GM19452 (cell line): Measurements from ENCODE around the gene CASR.

ENCODE experiments used
- ATAC-seq: cut with Tn5 transposase; IDR thresholded peaks from one replicate; pipeline ENCODE4 v1.9.1; 2021; ENCODE audit not compliant: unreplicated experiment

Gene CASR

DNA sequence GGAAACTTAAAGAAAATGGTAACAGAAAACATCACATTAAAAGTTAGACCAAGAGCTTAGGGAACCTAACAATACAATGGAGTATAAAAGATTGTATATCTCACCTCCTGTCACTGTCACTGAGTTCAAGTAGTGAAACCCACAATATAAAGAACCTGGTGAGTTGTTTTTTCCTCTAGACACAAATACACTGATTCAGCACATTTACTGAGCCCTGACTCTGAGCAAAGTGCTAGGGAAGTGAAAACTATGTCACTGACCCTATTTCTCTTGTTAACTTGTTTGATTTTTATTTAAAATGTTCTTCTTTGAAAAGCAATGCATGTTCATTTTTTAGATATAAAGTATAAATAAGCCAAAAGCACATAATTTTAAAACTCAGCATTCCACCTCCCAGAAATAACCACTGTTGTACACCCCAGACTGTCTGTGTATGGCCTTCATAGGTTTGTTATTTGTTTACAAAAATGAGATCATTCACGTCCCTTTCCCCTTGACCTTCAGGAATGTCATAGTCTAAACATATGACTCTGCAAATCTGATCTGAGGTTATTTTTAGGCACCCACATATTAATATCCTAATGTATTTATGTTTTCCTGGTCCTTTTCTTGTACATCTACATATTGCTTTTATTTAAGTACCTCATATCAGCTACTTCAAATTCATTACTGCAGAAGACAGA lies 72.4 kb downstream of the CASR start:
- ATAC-seq = peak; percentile 60

DNA sequence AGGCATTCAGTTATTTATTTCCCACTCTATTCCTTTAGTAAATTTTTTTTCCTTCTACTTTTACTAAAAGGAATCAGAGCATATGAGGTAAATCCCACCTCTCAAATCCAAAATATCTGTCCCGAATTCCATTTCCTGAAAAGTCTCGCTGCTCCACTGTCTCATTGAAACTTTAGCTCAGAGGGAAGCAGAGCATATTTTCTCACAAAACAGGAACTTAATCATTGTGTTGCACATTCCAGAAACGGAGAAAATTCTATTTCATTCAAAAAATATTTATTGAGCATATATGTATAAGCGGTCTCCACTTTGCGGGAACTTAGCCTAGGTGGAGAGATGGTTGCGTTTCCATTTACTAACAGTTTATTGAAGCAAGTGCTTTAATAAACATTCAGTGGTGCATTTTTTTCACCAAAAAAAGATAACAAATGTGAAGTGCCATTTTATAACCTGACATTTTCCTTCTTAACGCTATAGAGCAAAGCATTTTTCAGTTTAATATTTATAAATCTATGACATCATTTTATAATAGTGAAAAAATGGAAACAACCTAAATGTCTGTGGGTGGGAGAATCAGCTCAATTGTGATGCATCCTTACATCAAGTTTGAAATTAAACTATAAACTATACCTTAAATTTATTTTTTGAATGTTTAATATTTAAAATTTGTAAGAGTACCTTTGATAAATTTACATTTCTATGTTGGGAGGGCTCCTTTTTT lies 74.3 kb downstream of the CASR start:
- ATAC-seq = no peak

DNA sequence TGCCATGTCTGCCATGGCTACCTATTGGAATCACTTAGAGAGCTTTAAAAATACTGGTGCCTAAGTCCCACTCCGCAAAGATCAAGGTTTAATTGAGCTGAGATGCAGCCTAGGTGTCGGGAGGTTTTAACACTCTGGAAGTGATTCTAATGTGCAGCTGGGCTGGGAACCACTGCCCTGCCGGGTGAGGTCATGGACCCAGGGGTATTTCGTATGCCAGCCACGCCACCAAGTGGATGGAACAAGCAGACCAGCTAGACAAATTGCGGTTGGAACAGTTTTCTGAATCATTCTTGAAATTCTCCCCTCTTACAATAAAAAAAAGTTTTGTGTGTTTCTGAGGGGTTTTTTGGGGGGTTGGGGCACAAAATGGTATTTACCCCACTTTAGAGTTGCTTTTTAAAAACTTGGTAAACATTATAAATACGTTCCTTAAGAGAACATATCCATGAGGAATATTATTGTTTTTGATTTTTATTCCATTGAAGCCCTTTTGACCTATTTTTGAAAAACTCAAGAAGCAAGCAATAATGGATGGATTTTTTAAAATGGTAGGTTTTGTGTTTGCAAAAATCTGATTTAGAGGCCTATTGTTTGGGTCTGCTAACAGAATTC lies 75.4 kb downstream of the CASR start:
- ATAC-seq = peak; percentile 83

DNA sequence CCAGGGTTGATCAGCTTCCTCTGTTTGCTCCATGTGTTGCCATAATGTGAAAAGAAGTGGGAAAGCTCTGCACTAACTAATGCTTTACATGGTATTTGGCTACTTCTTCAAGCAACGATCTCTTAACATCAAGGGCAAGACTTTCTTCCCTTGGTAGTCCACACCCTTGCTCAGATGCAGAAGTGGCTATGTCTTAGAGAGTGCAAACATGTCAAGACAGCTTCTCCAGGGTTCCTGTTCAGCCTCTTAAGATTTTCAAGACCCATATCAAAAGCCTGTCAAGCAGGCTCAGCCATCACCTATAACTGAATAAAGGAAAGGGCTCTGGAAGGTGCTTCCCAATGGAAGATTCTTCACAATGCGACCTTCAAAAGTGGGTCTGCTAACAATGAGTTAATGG lies 76.7 kb downstream of the CASR start:
- no peak for ATAC-seq

DNA sequence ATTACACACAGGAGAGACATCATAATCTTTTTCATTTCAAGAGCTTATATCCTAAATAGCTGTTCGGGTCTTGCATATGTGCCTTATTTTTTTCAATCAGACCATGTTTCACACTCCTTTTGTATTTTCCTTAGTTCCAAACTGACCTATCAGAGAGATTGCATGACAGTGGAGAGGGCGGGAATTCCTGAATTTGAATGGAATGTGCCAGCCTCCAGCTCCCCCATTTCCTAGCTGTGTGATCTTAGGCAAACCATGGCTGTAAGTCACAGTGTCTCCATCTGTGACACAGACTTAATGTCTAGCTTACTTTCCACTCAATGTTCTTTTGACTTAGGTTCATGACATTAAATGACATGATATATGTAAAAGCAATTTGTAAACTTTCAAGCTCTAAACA lies 79.6 kb downstream of the CASR start:
- ATAC-seq = no peak

DNA sequence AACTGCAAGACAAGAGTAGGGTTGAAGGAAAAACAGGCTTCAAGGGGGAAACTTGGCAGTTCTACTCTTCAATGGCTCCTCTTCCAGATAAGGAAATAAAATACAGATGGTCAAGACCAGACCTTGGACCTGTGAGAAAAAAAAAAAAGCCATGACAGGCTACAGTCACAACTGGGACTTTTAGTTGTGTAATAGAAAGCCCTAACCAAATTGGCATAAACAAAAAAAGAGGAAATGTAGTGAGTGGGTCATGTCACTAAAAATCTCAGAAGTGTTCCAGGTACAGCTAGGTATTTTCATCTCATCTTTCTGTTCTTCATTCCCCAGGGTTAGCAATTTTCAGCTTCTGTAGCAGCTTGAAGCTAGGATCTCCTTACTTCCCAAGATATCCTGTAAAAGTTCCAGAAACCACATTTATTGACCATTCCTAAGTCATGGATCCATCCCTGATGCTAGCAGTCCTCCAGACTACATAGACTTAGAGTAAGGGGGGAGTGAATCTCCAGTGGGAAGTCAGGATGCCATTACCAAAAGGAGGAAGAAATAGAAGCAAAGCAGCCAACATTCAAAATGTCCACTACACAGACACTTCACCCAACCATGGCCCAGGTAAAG lies 80.6 kb downstream of the CASR start:
- ATAC-seq = no peak

DNA sequence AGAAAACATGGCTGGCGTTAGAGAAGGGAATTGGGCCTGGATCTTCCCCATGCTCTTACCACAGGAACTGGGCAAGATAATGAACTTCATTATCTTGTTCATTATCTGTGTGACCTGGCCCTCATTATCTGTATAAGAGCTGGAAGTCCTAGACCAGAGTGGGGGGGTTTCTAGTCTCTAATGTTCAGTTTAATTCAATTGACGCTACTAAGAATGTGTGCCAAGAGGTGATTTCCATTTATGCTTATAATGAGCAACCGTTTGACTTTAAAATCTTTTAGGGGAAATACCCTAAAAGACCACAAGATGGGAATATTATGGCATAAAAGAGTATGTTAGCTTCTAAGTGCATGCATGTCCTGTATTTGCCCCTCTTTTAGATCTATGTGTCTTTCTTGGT lies 82.5 kb downstream of the CASR start:
- no peak for ATAC-seq

DNA sequence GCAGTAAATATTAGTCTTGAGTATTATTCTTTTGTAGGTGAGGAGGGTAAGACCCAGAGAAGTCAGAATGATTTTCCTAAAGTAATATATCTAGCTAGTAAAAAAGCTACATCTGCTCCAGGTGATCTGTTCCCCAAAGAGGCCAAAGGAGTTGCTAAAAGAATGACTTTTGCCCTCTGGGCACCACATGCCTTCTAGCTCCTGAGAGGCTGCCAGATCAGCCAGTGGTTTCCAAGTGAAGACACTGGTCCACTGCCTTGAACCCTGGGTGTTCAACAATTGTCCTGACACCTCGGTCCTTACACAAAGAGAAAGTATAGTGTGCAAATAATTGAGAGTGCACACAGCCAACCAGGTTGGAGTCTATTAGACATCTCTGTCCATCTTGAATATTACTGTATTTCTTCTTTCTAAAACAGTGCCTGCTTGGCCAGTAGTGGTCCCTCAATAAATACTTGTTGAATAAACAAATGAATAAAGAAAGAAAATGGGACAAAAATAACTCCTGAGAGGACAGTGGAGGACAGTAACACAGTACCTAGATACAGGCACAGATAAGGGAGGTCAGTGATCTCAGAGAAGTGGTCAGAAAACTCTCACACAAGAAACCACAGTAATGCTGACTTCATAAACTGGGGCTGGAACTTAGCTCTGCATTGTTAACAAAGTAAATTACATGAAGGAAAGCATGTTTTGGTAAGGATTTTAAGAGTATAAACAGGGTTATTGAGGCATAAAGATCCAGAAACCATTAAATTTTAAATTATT lies 85.0 kb downstream of the CASR start:
- no peak for ATAC-seq

DNA sequence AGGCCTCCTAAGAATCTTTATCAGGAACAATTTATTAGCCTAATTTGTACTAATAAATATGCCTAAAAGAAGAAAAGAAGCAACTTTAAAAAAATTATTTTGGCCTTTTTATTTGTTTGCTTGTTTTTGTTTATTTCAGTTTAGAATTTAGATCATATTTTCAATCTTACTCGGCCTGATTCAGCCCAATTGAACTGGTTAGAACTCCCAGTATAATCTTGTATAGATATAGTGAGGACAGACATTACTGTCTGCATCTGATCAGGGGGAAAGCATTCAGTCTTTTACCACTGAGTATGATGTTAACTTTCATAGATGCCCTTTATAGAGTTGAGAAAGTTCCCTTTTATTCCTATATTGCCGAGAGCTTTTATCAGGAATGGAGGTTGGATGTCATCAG lies 85.6 kb downstream of the CASR start:
- no peak for ATAC-seq

DNA sequence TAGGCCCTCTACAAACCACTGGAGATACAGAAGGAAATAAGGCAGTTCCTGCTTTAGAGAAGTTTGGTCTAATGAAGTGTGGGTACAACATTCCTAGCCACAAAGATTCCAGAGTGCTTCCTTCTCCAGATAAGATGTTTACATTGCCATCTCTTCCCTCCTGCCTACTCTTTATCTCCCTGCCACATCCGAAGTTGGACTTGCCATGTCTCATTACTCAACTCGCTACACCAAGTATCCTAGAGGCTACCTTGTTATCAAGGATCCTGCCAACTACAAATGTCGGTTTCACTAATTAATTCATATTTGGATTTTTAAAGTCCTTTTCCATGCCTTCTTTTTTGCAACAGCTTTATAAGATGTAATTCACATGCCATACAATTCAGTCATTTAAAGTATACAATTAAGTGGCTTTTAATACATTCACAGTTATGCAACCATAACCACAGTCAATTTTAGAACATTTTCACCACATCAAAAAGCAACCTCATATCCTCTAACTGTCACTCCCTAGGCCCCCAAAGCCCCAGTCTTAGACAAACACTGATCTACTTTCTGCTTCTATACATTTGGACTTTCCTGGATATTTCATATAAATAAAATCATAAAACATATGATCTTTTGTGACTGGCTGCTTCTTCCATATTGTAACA lies 87.9 kb downstream of the CASR start:
- ATAC-seq = no peak

DNA sequence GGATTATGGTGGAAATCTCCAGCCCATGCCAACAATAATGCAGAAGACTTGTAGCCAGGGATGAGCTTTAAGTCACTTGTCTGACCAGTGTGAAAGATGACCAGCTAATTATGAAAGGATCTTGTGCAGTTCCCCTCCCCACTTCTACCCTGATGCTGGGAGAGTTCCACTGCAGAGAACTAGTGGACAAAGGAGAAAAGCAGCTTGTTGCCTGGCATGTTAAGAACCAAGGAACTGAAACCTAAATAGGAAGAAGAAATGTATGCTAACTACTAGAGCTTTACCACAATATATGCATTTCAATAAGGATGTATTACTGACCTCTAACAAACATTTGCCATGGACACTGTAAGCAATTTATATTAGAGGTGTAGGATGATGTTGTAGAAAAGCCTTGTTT lies 89.4 kb downstream of the CASR start:
- no peak for ATAC-seq

DNA sequence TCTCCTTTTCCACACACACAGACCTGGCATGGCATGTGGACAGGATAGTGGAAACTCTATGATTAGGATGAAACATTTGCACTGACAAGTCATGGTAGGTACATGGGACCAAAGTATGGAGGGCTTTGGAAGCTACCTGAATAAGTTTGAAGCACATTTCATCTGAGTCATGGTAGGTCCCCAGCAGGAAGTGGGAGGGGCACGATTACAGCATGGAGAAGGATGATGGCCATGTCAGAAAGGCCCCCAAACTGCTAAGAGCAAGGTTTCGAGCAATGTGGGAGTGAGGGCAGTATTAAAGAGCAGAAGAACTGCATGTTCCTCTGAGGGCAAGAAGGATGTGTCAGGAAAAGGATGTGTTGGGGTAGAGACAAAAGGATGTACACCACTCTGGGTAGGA lies 90.0 kb downstream of the CASR start:
- ATAC-seq = no peak

DNA sequence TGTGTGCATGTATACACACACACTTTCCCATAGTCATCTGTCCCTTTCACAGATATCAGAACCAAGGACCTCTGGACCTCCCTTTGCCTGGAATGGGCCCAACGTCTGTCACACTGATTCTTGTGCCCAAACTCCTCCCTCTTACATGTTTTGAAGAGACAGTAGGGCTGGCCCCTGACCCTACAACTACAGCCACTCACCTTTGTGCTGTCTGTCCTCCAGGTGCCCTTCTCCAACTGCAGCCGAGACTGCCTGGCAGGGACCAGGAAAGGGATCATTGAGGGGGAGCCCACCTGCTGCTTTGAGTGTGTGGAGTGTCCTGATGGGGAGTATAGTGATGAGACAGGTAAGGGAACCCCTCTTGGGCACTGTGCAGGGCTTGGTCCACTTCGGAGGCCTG lies 98.4 kb downstream of the CASR start:
- no peak for ATAC-seq

DNA sequence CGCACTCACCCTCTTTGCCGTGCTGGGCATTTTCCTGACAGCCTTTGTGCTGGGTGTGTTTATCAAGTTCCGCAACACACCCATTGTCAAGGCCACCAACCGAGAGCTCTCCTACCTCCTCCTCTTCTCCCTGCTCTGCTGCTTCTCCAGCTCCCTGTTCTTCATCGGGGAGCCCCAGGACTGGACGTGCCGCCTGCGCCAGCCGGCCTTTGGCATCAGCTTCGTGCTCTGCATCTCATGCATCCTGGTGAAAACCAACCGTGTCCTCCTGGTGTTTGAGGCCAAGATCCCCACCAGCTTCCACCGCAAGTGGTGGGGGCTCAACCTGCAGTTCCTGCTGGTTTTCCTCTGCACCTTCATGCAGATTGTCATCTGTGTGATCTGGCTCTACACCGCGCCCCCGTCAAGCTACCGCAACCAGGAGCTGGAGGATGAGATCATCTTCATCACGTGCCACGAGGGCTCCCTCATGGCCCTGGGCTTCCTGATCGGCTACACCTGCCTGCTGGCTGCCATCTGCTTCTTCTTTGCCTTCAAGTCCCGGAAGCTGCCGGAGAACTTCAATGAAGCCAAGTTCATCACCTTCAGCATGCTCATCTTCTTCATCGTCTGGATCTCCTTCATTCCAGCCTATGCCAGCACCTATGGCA lies 100.5 kb downstream of the CASR start:
- ATAC-seq = no peak

DNA sequence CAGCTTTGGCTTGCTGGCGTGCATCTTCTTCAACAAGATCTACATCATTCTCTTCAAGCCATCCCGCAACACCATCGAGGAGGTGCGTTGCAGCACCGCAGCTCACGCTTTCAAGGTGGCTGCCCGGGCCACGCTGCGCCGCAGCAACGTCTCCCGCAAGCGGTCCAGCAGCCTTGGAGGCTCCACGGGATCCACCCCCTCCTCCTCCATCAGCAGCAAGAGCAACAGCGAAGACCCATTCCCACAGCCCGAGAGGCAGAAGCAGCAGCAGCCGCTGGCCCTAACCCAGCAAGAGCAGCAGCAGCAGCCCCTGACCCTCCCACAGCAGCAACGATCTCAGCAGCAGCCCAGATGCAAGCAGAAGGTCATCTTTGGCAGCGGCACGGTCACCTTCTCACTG lies 101.0 kb downstream of the CASR start:
- no peak for ATAC-seq

DNA sequence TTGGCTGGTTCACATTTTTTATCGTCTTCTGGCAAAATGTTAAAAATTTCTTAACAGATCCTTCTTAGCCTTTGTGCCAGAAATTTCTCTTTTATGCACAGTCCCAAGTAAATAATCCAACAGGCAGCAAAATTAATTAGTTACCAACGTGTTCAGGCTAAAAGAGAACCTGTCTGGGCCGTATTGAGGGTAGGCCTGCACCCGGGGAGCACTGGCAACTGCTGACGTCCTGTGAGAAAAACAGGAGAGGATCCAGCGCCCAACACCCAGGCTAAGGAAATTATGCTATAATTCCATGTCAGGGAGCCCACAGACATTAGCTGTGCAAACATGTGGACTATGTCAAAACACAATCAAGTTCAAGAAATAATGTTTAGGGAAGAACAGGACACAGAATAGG lies 110.9 kb downstream of the CASR start:
- no peak for ATAC-seq

DNA sequence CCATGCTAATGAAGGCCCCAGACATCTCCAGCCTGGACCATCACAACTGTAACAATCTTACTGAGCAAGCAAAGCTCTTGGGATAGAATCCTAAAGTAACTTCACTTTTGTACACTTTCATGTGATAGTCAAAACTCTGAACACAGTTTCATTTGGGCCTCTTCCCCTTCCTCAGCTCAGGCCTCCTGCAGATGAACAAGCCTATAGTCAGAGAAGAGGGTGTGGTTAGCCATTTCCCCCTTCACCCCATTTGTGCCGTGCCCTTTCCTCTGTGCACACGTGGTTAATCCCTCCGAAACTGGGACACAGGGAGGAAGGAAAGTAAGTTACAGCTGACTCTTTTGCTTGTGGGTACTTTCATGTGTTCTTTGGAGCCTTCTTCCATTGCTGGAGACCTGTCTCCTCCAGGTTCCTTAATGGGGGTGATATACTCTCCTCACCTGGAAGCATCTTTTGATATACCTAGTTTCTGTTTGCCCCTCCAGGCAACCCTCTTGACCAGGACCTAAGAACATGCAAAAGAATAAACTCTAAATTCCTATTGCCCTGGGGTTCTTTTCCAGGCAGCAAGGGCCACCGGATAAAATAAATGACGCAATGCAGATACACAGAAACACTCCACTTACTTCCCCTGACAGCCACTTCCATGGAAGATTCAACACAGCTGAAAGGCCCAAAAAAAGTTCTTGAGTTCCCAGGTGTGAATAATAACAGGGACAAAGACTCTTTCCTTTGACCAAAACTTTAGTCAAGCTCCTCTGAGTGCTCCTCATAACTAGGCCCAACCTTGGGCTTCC lies 112.0 kb downstream of the CASR start:
- no peak for ATAC-seq

DNA sequence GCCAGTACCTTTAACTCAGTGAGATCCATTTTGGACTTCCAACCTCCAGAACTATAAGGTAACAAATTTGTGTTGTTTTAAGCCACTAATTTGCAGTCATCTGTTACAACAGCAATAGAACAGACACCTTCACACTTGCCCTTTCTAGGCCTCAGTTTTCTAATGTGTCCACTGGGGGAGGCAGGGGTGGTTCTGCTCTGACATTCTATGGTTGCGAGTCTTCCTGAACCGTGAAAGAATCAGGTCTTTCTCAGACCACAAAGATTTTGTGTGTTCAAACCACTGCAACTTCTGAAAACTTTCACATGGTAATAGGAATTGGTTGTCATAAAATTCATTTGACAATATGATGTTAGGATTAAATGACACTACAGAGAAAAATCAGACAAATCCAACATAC lies 114.8 kb downstream of the CASR start:
- ATAC-seq = peak; percentile 75

DNA sequence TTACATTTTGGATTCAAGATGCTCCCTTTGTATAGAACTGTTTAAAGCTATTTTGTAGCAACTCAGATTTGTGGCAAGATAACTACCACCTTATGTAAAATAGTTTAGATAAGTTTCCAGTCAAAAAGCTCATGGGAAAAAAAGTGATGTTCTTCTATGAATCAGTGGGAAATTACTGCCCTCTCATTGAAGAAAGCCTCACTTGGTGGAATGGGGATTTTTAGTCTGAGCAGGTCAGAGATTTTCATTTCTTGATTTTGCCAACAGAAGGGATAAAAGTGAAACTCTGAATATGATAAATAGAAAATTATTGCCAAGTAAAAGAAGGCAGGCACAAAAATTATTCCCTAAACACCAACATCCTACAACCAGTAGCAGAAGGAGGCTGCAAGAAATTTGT lies 115.7 kb downstream of the CASR start:
- no peak for ATAC-seq
